Dendritic cell treated with granulocyte-macrophage colony-stimulating factor and Interleukin-4, amounts not matched to agents 40 ng/mL and 50 ng/mL, for 4 days (primary cell): Measurements from ENCODE around the gene PPDPF.
A peak's percentile ranks its signal among the peaks of the same experiment; 100 is the strongest.

Source experiments
- H3K27ac Mint-ChIP-seq: one replicate; pipeline ENCODE4 v1.8.0; 2022; ENCODE audit warnings: mild to moderate bottlenecking, mixed read lengths
- H3K27me3 Mint-ChIP-seq: one replicate; pipeline ENCODE4 v1.8.0; 2022; ENCODE audit warnings: mild to moderate bottlenecking, mixed read lengths
- H3K36me3 Mint-ChIP-seq: one replicate; pipeline ENCODE4 v1.8.0; 2022; ENCODE audit warnings: low read depth, mixed read lengths
- H3K4me1 Mint-ChIP-seq: one replicate; pipeline ENCODE4 v1.8.0; 2022; ENCODE audit warnings: low read depth, mixed read lengths
- H3K4me3 Mint-ChIP-seq: one replicate; pipeline ENCODE4 v1.8.0; 2022; ENCODE audit warnings: mild to moderate bottlenecking, moderate library complexity, mixed read lengths
- H3K9me3 Mint-ChIP-seq: one replicate; pipeline ENCODE4 v1.8.0; 2022; ENCODE audit warnings: mixed read lengths
- intact Hi-C: fragments of 100-400 bp; cut with micrococcal nuclease; formaldehyde crosslinking; loops from one replicate; pipeline ENCODE4 v1.15.0; 2022

Gene PPDPF

DNA sequence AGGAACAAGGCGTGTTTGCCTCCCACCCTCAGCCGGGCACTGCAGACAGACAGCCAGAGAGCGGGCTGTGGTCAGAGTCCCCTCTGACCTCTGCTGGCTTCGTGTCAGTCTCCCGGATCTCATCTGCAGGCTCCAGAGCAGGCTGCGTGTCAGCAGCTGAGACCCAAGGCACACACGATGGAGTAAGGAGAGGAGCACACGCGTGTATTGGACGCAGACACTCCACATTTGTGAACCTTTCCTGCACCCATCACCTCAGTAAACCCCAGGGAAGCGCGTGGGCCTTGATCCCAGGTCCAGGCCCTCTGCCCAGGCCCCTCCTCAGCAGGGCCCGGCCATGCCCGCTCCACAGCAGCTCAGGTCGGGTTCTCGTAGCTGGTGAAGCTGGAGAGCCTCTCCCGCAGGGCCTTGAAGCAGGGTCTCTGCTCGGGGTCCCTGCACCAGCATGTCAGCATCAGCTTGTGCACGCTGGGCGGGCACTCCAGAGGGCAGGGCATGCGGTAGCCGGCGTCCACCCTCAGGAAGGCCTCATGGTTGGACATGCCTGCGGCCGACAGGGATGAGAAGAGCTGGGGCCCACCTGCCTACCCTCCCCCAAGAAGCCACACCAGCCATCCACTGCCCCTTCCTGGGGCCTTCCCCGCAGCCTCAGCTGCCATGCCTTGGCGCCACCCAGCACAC lies 8.8 kb downstream of the PPDPF start:
- peaks cover 22% of the 10 kb centered on the region for H3K36me3 Mint-ChIP-seq
- H3K4me1 Mint-ChIP-seq: peaks cover 8% of the 10 kb centered on the region
- intact Hi-C loops: no loop called here
- H3K4me3 Mint-ChIP-seq: no peak overlapping the region
- H3K27me3 Mint-ChIP-seq: peaks cover 25% of the 10 kb centered on the region
- no peaks in the 10 kb centered on the region for H3K9me3 Mint-ChIP-seq
- H3K27ac Mint-ChIP-seq: no peak overlapping the region

DNA sequence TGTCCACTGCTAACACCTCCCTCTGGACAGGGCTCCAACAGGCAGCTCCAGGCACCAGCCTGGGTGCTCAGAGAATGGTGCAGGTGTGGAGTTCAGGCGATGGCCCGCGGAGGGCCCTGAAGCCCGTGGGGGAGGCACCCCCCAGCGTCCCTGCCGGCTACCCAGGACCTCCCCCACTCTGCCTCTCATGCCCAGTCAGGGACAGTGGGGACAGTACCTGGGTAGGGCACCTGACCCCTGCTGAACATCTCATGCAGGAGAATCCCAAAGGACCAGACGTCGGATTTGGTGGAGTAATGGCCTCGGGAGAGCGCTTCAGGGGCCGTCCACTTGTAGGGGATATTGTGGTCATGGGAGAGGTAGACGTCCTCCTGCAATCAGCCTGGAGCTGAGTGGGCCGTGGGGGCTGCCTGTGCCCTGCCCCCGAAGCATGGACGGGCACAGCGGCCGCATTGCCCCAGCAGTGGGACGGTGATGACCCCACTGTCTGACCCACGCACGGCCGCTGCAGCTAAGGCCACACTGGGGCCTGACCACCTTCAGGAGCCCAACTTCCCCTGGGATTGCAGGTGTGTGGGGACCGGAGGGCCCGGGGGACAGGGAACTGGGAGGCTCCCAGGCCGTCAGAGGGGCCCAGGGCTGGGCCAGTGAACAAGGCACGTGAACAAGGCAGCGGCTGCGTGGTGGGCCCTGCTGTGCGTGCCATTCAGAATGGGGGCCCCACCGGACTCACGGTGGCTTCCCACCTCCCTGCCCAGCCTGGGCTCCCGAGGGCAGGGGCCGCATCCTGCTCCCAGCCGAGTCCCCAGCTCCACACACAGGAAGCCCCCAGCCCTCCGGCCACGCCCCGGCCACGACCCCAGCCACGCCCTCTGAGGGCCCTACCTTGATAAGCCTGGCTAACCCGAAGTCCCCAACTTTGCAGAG lies 9.6 kb downstream of the PPDPF start:
- Mint-ChIP-seq H3K4me3 (no peak overlapping the region), H3K9me3 (no peaks in the 10 kb centered on the region), H3K27me3 (peaks cover 26% of the 10 kb centered on the region), H3K36me3 (peaks cover 23% of the 10 kb centered on the region), H3K4me1 (peaks cover 9% of the 10 kb centered on the region), H3K27ac (no peak overlapping the region)
- intact Hi-C loops: loop anchor here (10.0 kb wide), 1 partner anchor 325 kb away; no protein-coding TSS in a partner anchor

DNA sequence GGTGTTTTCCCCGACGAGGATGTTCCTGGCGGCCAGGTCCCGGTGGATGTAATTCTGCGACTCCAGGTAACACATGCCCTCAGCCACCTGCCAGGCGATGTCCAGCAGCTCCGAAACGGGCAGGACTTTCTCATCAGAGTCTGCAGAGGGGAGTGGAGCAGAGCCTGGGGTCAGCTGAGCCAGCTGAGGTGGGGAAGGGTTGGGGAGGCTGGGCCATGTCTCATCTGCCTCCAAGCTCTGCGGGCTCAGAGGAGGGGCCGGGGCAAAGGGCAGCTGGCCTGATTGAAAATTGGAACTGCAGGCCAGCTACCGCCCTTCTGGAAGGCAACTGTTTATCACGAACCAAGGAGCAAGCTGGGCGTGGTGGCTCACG lies 10.2 kb downstream of the PPDPF start:
- Mint-ChIP-seq H3K4me1 (peaks cover 9% of the 10 kb centered on the region), H3K36me3 (peaks cover 26% of the 10 kb centered on the region), H3K9me3 (no peaks in the 10 kb centered on the region), H3K4me3 (no peak overlapping the region), H3K27me3 (peaks cover 29% of the 10 kb centered on the region), H3K27ac (no peak overlapping the region)
- intact Hi-C loops: loop anchor here (10.0 kb wide), 1 partner anchor 324 kb away; no protein-coding TSS in a partner anchor

DNA sequence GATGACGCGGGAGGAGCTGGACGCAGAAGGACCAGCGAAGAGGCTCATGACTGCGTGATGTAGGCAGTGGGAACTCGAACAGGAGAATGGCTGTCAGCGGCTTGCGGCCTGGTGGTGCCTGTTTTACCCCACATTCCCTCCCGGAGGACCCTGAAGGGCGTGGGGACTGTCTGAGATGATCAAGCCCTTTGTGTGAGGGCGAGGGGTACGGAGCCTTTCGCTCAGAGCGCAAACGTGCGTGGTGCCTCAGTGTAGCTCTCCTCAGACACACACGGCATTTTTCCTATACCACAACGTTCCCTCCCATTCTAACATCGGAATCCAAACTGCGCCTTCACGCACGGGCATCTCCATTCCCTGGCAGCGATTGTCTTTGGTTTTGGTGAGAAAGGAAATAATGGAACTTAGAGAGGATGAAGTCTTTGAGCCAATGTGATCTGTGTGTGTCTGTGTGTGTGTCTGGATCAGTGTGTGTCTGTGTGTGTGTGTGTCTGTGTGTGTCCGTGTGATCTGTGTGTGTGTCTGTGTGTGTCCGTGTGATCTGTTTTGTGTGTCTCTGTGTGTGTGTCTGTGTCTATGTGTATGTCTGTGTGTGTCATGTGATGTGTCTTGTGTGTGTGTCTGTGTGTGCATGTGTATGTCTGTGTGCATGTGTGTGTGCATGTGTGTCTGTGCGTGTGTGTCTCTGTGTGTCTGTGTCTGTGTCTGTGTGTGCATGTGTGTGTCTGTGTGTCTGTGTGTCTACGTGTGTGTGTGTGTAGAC lies 11.3 kb downstream of the PPDPF start:
- H3K36me3 Mint-ChIP-seq: peaks cover 24% of the 10 kb centered on the region
- H3K4me1 Mint-ChIP-seq: peaks cover 14% of the 10 kb centered on the region
- peaks cover 32% of the 10 kb centered on the region for H3K27me3 Mint-ChIP-seq
- H3K9me3 Mint-ChIP-seq: no peaks in the 10 kb centered on the region
- H3K4me3 Mint-ChIP-seq: no peak overlapping the region
- intact Hi-C loops: loop anchor here (10.0 kb wide), 1 partner anchor 323 kb away; no protein-coding TSS in a partner anchor
- no peak overlapping the region for H3K27ac Mint-ChIP-seq

DNA sequence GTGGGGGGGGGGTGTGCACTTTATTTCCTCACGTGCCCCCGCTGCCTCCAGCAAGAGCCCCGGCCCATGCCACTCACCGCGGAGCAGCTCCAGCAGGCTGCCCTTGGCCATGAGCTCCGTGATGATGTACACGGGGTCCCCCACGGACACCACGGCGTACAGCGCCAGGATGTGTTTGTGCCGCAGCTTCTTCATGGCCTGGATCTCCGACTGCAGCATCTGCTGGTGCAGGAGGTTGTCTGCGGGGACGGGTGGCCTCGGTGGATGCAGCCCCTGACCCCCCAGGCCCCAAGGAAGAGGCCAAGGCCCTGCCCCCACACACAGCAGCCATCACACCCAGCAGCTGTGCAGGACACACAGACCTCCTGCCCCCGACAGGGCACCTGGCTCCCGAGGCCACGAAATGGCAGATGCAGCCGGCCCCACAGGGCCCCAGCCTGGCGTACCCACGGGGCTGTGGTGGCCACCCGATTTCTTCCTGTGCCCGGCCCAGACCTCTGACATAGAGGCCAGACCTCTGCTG lies 11.9 kb downstream of the PPDPF start:
- intact Hi-C loops: loop anchor here (10.0 kb wide), 1 partner anchor 322 kb away; no protein-coding TSS in a partner anchor
- H3K36me3 Mint-ChIP-seq: peaks cover 19% of the 10 kb centered on the region
- H3K9me3 Mint-ChIP-seq: no peaks in the 10 kb centered on the region
- peaks cover 20% of the 10 kb centered on the region for H3K4me1 Mint-ChIP-seq
- H3K27ac Mint-ChIP-seq: no peak overlapping the region
- H3K27me3 Mint-ChIP-seq: peaks cover 28% of the 10 kb centered on the region
- H3K4me3 Mint-ChIP-seq: no peak overlapping the region

DNA sequence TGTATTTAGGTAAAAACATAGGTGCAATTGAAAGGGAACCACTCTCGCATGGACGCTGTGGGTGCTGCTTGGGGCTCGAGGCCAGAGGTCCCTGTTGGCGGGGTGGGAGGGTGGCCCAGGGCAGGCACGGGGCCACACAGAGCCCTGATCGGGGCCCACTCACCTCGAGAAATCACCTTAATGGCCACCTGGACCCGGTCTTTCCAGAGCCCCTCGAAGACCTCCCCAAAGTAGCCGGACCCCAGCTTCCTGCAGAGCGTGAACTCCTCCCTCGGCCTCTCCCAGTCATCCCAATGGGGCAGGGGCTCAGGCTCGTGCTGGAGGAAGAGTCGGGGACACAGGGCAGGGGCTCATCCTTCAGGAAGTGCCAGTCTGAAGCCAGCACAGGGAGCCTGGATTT lies 12.8 kb downstream of the PPDPF start:
- H3K27me3 Mint-ChIP-seq: peaks cover 28% of the 10 kb centered on the region
- no peak overlapping the region for H3K27ac Mint-ChIP-seq
- H3K9me3 Mint-ChIP-seq: no peaks in the 10 kb centered on the region
- no peak overlapping the region for H3K4me3 Mint-ChIP-seq
- intact Hi-C loops: loop anchor here (10.0 kb wide), 1 partner anchor 321 kb away; no protein-coding TSS in a partner anchor
- H3K36me3 Mint-ChIP-seq: peaks cover 19% of the 10 kb centered on the region
- H3K4me1 Mint-ChIP-seq: peaks cover 27% of the 10 kb centered on the region

DNA sequence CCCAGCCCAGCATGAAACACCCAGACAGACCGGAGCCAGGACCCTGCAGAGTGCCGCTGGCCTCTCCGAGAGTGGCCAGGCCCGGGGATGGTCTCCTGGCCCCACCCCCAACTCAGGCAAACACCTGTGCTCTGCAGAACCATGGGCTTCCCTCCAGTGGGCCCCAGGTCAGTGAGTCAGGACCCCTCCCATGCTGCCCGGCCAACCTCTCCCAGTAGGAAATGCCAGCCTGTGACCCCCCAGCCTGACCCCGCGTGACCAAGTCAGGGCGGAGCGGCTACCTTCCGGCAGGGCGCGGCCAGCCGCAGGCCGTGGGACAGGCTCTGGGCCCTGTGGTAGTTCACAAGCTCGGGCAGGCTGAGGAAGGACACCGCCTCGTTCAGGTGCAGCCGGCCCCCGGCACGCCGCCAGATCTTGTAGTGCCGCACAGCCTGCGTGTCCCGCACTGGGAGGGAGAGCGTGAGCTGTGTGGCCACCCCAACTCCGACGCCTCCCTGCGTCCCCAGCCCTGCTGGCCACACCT lies 13.4 kb downstream of the PPDPF start:
- intact Hi-C loops: loop anchor here (10.0 kb wide), 1 partner anchor 321 kb away; no protein-coding TSS in a partner anchor
- H3K36me3 Mint-ChIP-seq: peaks cover 15% of the 10 kb centered on the region

DNA sequence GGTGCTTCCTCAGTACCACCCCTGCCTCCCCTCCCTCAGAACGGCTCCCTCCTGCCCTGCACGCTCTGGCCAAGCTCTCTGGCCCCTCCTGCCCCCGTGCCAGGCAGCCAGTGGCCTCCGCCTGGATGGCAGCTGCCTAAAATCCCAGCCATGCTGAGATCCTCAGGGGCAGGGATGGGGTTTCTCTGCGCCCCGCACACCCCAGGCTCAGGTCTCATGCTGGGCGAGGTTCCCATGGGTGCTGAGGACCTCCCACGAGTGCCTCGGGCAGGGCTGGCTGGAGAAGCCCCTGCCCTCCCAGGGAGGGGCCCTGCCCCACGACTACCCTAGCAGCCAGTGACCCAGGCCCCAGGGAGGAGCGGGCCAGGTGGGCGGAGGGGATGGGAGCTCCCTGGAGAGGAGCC lies 13.9 kb downstream of the PPDPF start:
- intact Hi-C loops: loop anchor here (10.0 kb wide), 1 partner anchor 320 kb away; no protein-coding TSS in a partner anchor
- peaks cover 11% of the 10 kb centered on the region for H3K36me3 Mint-ChIP-seq
- H3K27me3 Mint-ChIP-seq: peaks cover 27% of the 10 kb centered on the region
- peaks cover 27% of the 10 kb centered on the region for H3K4me1 Mint-ChIP-seq
- H3K9me3 Mint-ChIP-seq: no peaks in the 10 kb centered on the region
- H3K4me3 Mint-ChIP-seq: no peak overlapping the region
- no peak overlapping the region for H3K27ac Mint-ChIP-seq

More for the DNA sequence above, 13.4 kb downstream of the PPDPF start:
- H3K27me3 Mint-ChIP-seq: peaks cover 24% of the 10 kb centered on the region
- H3K27ac Mint-ChIP-seq: no peak overlapping the region
- H3K9me3 Mint-ChIP-seq: no peaks in the 10 kb centered on the region
- no peak overlapping the region for H3K4me3 Mint-ChIP-seq
- H3K4me1 Mint-ChIP-seq: peaks cover 27% of the 10 kb centered on the region

DNA sequence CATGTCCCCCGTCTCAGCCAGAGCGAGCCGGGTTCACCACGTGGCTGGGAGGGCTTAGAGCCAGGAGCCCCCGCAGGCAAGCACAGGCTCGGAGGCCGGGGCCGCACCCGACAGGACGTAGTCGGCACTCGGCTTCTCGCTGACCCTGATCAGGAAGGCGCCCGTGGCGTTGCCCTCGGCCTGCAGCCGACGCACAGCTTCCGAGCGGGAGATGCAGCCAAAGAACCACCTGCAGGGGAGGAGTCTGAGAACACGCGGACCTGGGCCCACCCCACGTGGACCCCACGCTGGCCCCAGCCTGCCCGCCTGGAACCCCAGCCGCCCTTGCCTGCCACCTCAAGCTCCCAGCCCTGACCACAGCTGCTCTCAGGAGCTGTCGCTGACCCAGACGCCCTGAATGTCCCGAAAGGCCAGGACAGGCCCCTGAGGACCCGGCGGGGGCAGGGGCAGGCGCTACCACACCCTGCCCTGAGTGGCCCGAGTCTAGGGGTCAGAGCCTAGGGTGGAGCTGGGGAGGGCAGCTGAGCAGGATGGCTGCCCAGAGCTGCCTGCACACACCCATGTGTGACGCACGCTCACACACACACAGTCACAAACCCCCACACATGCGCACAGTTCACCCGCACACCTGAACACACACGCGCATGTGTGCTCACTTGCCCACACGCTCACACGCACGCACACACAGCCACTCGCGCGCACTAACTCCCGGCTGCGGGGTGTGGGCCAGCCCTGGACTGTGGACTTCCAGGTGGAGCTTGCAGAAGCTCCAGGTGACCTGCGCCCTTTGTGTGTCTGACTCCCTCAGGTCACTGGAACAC lies 14.5 kb downstream of the PPDPF start:
- peak overlapping the region; percentile 26 for H3K27ac Mint-ChIP-seq
- intact Hi-C loops: loop anchor here (5.0 to 10.0 kb wide), 5 partner anchors 92 to 437 kb away; partner anchors contain the start of genes DNAJC5, GMEB2 and UCKL1
- no peaks in the 10 kb centered on the region for H3K9me3 Mint-ChIP-seq

DNA sequence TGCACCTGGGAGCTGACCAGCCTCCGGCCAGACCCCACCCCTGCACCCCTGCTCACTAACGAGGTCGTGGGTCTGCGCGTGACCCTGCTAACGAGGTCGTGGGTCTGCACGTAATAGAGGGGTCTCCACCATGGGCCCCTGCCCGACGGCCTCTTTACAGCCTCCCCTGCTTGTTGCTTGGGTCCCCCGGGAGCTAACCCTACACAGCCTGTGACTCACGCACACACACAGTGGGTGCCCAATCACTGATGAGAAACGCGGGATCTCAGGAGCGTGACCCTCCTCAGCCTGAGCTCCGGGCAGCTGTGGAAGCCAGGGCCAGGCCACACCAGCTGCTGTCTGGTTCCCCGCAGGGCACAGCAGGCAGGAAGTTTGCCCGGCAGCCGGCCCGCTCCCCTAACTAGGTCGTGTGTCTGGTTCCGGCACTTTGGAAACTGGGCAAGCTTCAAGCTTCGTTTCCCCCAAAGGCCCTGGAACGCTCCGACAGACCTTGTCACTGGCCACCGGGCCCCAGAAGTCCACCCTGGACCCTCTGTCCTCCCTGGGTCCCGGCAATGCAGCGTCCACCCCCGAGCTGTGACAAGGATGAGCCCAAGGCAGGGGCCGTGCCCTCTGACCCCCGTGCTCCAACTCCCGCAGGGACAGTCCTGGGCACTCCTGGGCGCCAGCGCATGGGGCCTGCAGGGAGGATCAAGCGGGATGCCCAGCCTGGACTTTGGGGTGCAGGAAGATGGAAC lies 15.8 kb downstream of the PPDPF start:
- Mint-ChIP-seq H3K36me3 (peaks cover 11% of the 10 kb centered on the region), H3K27ac (peak overlapping the region; percentile 94), H3K9me3 (no peaks in the 10 kb centered on the region), H3K27me3 (peaks cover 32% of the 10 kb centered on the region), H3K4me1 (peaks cover 27% of the 10 kb centered on the region), H3K4me3 (peak overlapping the region; percentile 83)
- intact Hi-C loops: loop anchor here (2.0 to 10.0 kb wide), 6 partner anchors 16 to 436 kb away; partner anchors contain the start of genes DNAJC5, GMEB2, PPDPF and UCKL1

More for the DNA sequence above, 14.5 kb downstream of the PPDPF start:
- Mint-ChIP-seq H3K4me1 (peaks cover 27% of the 10 kb centered on the region), H3K27me3 (peaks cover 28% of the 10 kb centered on the region), H3K36me3 (peaks cover 11% of the 10 kb centered on the region), H3K4me3 (no peak overlapping the region)

DNA sequence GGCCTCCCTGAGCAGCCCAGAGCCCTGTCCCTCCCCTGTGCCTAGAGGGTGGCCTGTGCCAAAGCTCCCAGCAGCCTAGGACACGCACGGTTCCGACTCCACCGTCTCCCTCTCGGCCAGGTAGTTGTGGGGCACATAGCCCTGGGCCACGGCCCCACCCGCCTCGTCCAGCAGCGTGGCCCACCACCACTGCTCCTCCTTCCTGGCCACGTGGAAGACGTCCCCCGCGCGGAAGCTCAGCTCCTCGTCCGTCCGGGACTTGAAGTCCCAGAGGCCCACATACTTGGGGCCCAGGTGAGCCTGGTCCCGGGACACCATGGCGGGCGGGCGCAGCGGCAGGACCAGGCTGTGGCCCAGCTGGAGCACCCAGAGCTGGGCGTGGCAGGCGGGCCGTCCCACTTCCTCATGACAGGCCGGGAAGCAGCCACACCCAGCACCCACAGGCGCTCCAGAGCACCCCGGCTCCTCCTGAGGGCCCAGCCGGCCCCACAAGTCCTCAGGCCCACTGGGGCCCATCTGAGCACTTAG lies 16.5 kb downstream of the PPDPF start, which contains the start of gene PTK6:
Gene PTK6 (minus strand): TSS at position 380 of the 528 bp plus-strand sequence. CDS start 62 bp downstream, at position 318.
- Mint-ChIP-seq H3K4me3 (peak within 1 kb of the TSS; percentile 83), H3K36me3 (peaks cover 8% of the 10 kb centered on the region), H3K27me3 (peaks cover 37% of the 10 kb centered on the region), H3K9me3 (no peaks in the 10 kb centered on the region), H3K27ac (peak within 1 kb of the TSS; percentile 94), H3K4me1 (peaks cover 27% of the 10 kb centered on the region)
- intact Hi-C loops: loop anchor here (1.0 to 10.0 kb wide), 7 partner anchors 16 to 435 kb away; partner anchors contain the start of genes DNAJC5, GMEB2, PPDPF and UCKL1
